HepG2 (cell line): ENCODE data around the gene TANGO6. TPM values are rescaled to one million over a fixed set of nuclear protein-coding genes. Genes with fewer than 3 reads are reported as not detected.

Source experiments
- GLI4 ChIP-seq: sonication (generic); formaldehyde crosslinking; IDR thresholded peaks from 2 replicates; pipeline ENCODE4 v1.5.1; 2020; ENCODE audit warnings: missing genetic modification reagents, mild to moderate bottlenecking, moderate library complexity, borderline replicate concordance
- HMG20A ChIP-seq: IDR thresholded peaks from 2 replicates; pipeline ENCODE4 v1.6.1; 2016; ENCODE audit warnings: borderline replicate concordance
- NPAS2 ChIP-seq: sonication (generic); formaldehyde crosslinking; IDR thresholded peaks from 2 replicates; pipeline ENCODE4 v1.8.0; 2022; ENCODE audit warnings: mild to moderate bottlenecking, missing genetic modification reagents, borderline replicate concordance
- PRPF4 ChIP-seq: fragments of 200-400 bp; formaldehyde crosslinking; IDR thresholded peaks from 2 replicates; pipeline ENCODE4 v1.6.1; 2016; ENCODE audit warnings: low read length, low read depth; ENCODE audit not compliant: poor library complexity, severe bottlenecking
- SP140L ChIP-seq: sonication (generic); formaldehyde crosslinking; IDR thresholded peaks from 2 replicates; pipeline ENCODE4 v1.4.0; 2020; ENCODE audit warnings: missing genetic modification reagents, borderline replicate concordance
- SYNCRIP ChIP-seq: fragments of 200-400 bp; formaldehyde crosslinking; IDR thresholded peaks from 2 replicates; pipeline ENCODE4 v1.6.1; 2018; ENCODE audit warnings: mild to moderate bottlenecking, low read depth, low read length; ENCODE audit not compliant: insufficient read depth
- WIZ ChIP-seq: sonication (generic); formaldehyde crosslinking; IDR thresholded peaks from 2 replicates; pipeline ENCODE4 v1.5.1; 2020; ENCODE audit warnings: mild to moderate bottlenecking, missing genetic modification reagents
- ZFP36L1 ChIP-seq: sonication (generic); formaldehyde crosslinking; IDR thresholded peaks from 2 replicates; pipeline ENCODE4 v1.8.0; 2022; ENCODE audit warnings: mild to moderate bottlenecking, missing genetic modification reagents, moderate library complexity
- ZNF253 ChIP-seq: sonication (generic); formaldehyde crosslinking; IDR thresholded peaks from 2 replicates; pipeline ENCODE4 v1.8.0; 2022; ENCODE audit warnings: mild to moderate bottlenecking, missing genetic modification reagents, borderline replicate concordance
- polyA plus RNA-seq, 8 experiments: library from polyadenylated mRNA; depleted of rRNA in 3 of 8; stranded (reverse) in 7 of 8; unstranded in 1 of 8; fragments of >200 nt; fragmentation: Illumina TruSeq in 4 of 8; extraction: Trizol in 4 of 8; gene quantifications; 2 replicates each; pipeline versions ENCODE4 v1.2.1 to v1.2.3, GENCODE V29; 2011 to 2016; ENCODE audit warnings: low read depth in 4 of 8, missing spikeins in 1 of 8, mixed read lengths in 1 of 8; ENCODE audit not compliant: insufficient read depth in 1 of 8
- total RNA-seq, 5 experiments: library from RNA; depleted of rRNA; stranded (reverse); fragments of >200 nt; fragmentation: Illumina TruSeq; extraction: Trizol; gene quantifications; 2 replicates each; pipeline ENCODE4 v1.2.3, GENCODE V29; 2016; ENCODE audit warnings: low read depth in 1 of 5
- TF ChIP-seq, protein P1 (sequence below): sonication (generic); formaldehyde crosslinking; IDR thresholded peaks from 2 replicates; pipeline ENCODE4 v1.4.0; 2020; ENCODE audit warnings: missing genetic modification reagents
- TF ChIP-seq, protein P2 (sequence below): sonication (generic); formaldehyde crosslinking; IDR thresholded peaks from 2 replicates; pipeline ENCODE4 v1.5.1; 2020; ENCODE audit warnings: mild to moderate bottlenecking, missing genetic modification reagents
- TF ChIP-seq, protein P3 (sequence below): sonication (generic); formaldehyde crosslinking; IDR thresholded peaks from 2 replicates; pipeline ENCODE4 v1.4.0; 2020; ENCODE audit warnings: mild to moderate bottlenecking, missing genetic modification reagents

The TANGO6 gene
- total and polyA plus RNA-seq, 2 of the 13 experiments (the other 11 are each of a cell fraction or from before 2014, with no cell fraction given), result 7.2 to 13.3 TPM

DNA sequence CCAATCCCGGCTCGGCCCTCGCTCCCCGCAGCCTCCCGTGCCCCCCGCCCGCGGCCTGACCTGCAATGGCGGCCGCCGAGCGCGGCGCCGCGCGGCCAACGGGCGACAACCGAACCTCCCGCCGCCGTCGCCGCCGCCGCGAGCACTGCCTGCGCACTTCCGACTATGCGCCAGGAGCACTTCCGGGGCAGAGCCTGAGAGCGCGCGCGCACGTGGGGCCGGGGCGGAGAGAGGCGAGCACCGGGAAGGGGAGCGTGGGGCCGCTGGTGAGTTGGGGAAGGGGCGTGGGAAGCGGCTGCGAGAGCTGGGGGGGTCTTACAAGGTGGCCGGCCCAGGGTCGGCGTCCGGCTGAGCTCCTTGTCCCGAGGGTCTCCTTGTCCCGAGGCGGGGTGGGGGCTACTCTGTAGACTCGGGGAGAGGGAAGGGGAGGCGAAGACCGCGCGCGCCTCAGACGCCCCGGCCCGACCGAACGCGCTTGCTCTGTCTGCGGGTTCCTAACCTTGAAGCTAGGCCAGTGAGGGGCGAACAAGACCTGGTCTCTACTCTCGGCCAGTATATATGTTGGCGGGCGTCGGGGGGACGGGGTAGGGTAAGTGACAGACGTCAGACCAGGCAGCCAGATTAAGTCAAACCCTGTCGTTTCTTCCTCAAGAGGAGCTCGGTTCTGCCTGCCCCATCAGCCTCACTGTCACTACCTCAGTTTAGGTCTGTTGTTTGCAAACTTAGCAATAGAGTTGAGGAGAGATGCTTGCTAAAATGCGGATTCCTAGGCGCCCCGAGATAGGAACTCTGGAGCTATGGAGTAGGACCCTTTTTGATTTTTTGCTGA is 289.3 kb downstream of the TANGO6 start, which contains the start of the genes CHTF8 and UTP4 (continued):
- TF ChIP-seq, protein P1, sequence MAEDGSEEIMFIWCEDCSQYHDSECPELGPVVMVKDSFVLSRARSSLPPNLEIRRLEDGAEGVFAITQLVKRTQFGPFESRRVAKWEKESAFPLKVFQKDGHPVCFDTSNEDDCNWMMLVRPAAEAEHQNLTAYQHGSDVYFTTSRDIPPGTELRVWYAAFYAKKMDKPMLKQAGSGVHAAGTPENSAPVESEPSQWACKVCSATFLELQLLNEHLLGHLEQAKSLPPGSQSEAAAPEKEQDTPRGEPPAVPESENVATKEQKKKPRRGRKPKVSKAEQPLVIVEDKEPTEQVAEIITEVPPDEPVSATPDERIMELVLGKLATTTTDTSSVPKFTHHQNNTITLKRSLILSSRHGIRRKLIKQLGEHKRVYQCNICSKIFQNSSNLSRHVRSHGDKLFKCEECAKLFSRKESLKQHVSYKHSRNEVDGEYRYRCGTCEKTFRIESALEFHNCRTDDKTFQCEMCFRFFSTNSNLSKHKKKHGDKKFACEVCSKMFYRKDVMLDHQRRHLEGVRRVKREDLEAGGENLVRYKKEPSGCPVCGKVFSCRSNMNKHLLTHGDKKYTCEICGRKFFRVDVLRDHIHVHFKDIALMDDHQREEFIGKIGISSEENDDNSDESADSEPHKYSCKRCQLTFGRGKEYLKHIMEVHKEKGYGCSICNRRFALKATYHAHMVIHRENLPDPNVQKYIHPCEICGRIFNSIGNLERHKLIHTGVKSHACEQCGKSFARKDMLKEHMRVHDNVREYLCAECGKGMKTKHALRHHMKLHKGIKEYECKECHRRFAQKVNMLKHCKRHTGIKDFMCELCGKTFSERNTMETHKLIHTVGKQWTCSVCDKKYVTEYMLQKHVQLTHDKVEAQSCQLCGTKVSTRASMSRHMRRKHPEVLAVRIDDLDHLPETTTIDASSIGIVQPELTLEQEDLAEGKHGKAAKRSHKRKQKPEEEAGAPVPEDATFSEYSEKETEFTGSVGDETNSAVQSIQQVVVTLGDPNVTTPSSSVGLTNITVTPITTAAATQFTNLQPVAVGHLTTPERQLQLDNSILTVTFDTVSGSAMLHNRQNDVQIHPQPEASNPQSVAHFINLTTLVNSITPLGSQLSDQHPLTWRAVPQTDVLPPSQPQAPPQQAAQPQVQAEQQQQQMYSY (CRISPR knock-in tag), result 0 out of 2 replicates have a peak, but pooled peaks have one; percentile 24
- TF ChIP-seq ZFP36L1 (CRISPR knock-in tag) (no peak; the same call in none of the 2 replicates), SP140L (CRISPR knock-in tag) (no peak), ZNF253 (CRISPR knock-in tag) (no peak), NPAS2 (no peak), HMG20A (CRISPR knock-in tag) (no peak), GLI4 (CRISPR knock-in tag) (no peak; the same call in 1 of the 2 replicates), WIZ (CRISPR knock-in tag) (no peak), PRPF4 (no peak), SYNCRIP (no peak)
- TF ChIP-seq, protein P2, sequence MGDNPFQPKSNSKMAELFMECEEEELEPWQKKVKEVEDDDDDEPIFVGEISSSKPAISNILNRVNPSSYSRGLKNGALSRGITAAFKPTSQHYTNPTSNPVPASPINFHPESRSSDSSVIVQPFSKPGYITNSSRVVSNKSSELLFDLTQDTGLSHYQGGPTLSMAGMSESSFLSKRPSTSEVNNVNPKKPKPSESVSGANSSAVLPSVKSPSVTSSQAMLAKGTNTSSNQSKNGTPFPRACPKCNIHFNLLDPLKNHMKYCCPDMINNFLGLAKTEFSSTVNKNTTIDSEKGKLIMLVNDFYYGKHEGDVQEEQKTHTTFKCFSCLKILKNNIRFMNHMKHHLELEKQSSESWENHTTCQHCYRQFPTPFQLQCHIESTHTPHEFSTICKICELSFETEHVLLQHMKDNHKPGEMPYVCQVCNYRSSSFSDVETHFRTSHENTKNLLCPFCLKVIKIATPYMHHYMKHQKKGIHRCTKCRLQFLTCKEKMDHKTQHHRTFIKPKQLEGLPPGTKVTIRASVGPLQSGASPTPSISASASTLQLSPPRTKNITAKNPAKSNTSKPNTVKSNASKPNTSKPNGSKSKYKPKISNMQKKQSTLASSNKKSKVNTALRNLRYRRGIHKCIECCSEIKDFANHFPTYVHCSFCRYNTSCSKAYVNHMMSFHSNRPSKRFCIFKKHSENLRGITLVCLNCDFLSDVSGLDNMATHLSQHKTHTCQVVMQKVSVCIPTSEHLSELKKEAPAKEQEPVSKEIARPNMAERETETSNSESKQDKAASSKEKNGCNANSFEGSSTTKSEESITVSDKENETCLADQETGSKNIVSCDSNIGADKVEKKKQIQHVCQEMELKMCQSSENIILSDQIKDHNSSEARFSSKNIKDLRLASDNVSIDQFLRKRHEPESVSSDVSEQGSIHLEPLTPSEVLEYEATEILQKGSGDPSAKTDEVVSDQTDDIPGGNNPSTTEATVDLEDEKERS (CRISPR knock-in tag), result peak; percentile 59; the same call in 1 of the 2 replicates
- TF ChIP-seq, protein P3, sequence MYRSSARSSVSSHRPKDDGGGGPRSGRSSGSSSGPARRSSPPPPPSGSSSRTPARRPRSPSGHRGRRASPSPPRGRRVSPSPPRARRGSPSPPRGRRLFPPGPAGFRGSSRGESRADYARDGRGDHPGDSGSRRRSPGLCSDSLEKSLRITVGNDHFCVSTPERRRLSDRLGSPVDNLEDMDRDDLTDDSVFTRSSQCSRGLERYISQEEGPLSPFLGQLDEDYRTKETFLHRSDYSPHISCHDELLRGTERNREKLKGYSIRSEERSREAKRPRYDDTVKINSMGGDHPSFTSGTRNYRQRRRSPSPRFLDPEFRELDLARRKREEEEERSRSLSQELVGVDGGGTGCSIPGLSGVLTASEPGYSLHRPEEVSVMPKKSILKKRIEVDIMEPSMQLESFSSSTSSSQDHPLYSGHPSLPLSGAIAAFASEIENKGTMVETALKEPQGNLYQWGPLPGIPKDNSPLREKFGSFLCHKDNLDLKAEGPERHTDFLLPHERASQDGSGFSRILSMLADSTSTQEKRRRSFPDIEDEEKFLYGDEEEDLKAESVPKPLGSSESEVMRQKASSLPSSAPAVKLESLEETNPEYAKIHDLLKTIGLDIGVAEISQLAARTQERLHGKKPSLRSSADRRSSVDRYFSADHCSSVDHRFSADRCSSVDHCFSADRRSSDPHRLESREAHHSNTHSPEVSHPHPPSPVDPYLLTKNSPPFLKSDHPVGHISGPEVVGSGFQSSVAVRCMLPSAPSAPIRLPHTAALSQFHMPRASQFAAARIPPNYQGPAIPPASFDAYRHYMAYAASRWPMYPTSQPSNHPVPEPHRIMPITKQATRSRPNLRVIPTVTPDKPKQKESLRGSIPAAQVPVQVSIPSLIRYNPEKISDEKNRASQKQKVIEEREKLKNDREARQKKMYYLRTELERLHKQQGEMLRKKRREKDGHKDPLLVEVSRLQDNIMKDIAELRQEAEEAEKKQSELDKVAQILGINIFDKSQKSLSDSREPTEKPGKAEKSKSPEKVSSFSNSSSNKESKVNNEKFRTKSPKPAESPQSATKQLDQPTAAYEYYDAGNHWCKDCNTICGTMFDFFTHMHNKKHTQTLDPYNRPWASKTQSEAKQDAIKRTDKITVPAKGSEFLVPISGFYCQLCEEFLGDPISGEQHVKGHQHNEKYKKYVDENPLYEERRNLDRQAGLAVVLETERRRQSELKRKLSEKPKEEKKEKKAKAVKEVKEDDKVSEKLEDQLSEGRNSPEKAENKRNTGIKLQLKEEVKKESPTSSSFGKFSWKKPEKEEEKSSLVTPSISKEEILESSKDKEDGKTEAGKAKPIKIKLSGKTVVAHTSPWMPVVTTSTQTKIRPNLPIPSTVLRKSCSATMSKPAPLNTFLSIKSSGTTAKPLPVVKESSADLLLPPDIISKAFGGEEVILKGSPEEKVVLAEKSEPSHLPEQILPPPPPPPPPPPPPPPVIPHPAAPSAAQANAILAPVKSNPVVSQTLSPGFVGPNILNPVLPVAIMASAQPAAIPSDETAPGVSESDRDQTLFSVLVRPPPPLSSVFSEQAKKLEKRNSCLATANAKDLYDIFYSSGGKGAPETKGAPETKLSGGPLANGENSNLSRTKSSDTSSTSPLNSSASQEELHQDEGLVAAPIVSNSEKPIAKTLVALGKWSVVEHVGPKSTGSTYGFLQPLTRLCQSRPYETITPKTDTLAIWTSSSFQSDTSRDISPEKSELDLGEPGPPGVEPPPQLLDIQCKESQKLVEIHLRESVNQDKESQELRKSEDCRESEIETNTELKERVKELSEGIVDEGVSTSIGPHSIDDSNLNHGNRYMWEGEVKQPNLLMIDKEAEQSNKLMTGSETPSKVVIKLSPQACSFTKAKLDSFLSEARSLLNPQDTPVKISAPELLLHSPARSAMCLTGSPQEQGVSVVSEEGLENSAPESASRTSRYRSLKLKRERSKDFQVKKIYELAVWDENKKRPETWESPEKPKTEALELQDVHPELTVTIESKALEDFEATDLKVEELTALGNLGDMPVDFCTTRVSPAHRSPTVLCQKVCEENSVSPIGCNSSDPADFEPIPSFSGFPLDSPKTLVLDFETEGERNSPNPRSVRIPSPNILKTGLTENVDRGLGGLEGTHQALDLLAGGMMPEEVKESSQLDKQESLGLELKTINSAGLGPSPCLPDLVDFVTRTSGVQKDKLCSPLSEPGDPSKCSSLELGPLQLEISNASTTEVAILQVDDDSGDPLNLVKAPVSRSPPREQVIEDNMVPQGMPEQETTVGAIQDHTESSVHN (CRISPR knock-in tag), result peak; percentile 58; the same call in 1 of the 2 replicates
